ENCODE data around the gene MAPK6.

The MAPK6 gene

DNA sequence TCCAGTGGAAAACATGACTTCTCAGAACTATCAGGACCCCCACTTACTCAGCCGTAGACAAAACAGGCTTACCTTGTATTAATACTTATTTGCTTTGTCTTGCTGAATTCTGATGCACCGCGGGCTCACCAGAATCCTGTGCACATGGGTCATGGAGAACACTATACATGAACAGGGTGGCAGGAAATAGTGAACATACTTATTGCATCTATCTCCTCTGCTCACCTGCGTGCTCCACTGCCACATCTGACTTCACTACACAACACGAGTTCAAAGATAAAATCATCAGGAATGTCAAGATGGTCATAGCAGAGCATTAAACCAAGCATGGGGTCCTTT lies 10.7 kb upstream of the MAPK6 start:
- Histone ChIP-seq H4K8ac (ENCODE audit: low read depth, low read length) (no peak overlapping the region), H3K27ac (ENCODE audit: low read depth, low read length) (no peak overlapping the region), H3K14ac (ENCODE audit: low read length) (no peak overlapping the region), H3K79me1 (ENCODE audit: low read length) (no peaks in the 10 kb centered on the region), H2AK5ac (ENCODE audit: low read length) (no peak overlapping the region), H4K91ac (ENCODE audit: low read depth, low read length) (no peak overlapping the region), H2BK12ac (ENCODE audit: low read length) (no peak overlapping the region), H3K4ac (ENCODE audit: low read depth, low read length) (no peak overlapping the region), H3K36me3 (ENCODE audit: control insufficient read depth in 1 of 2, insufficient read depth in 2 of 2, low read length in 2 of 2) (no peaks in the 10 kb centered on the region), H2BK5ac (ENCODE audit: low read depth, low read length, poor library complexity) (no peak overlapping the region), H3K23ac (ENCODE audit: low read length) (no peak overlapping the region), H2BK120ac (ENCODE audit: insufficient read depth, low read length, poor library complexity) (no peak overlapping the region), H3K79me2 (ENCODE audit: control insufficient read depth, insufficient read depth, low read length, poor library complexity) (no peaks in the 10 kb centered on the region), H3K4me2 (ENCODE audit: low read length) (no peak overlapping the region), H4K12ac (ENCODE audit: low read depth, low read length) (no peak overlapping the region), H2AFZ (ENCODE audit: insufficient read depth, low read length, poor library complexity) (no peak overlapping the region), H3K27me3 (ENCODE audit: insufficient read depth, low read length) (no peaks in the 10 kb centered on the region), H3K9ac (ENCODE audit: low read length) (no peak overlapping the region), H3K9me3 (ENCODE audit: insufficient read depth, low read depth, low read length) (no peaks in the 10 kb centered on the region), H3K18ac (ENCODE audit: low read length) (no peak overlapping the region), H3K4me3 (ENCODE audit: low read depth, low read length) (no peak overlapping the region), H3K4me1 (ENCODE audit: control insufficient read depth in 1 of 2, insufficient read depth in 2 of 2, low read length in 2 of 2) (peaks cover 2% of the 10 kb centered on the region in 2 experiments)
- no CpG with 5 or more reads among the region's 5 CpGs for WGBS (ENCODE audit: extremely low coverage, insufficient coverage, insufficient read length)
- DNase-seq: no peak

DNA sequence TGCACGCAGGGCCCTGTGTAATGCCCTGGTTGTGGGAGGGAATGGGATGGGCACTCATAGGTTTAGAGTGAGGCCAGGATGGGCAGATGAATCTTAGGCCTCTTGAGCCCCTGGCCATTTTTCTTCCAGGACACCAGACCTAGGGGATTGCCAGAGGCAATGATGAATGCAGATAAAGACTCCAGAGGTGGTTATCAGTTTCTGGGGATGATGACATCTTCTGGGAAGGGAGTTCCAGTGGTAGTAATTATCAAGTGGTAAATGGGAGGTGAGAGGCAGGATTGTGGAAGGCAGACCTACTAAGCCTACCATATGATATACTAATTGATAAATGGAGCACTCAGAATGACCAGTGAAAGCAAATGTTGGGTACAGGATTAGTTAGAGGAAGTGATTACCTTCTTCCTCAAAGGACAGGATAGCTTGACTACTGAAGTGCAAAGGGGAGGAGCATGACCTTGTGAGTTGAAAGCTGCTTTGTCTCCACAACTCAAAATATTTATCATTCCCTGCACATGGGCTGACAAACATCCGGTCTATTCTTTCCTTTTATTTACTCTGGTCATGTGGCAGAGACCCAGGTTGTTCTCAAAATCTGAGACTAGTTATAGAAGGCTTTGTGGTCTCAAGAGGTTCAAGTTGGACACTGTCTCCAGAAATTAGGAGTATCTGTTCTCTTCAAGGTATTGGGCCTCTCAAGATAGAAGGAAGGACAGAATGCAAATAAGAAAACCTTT lies 10.2 kb upstream of the MAPK6 start:
- H3K36me3 ChIP-seq (ENCODE audit: control insufficient read depth in 1 of 2, insufficient read depth in 2 of 2, low read length in 2 of 2): no peaks in the 10 kb centered on the region
- H3K14ac ChIP-seq (ENCODE audit: low read length): no peak overlapping the region
- H4K8ac ChIP-seq (ENCODE audit: low read depth, low read length): no peak overlapping the region
- no CpG with 5 or more reads among the region's 2 CpGs for WGBS (ENCODE audit: extremely low coverage, insufficient coverage, insufficient read length)
- peak; percentile 90 to 98 for DNase-seq
- no peak overlapping the region for H2BK12ac ChIP-seq (ENCODE audit: low read length)
- no peaks in the 10 kb centered on the region for H3K79me2 ChIP-seq (ENCODE audit: control insufficient read depth, insufficient read depth, low read length, poor library complexity)
- peaks cover 2% of the 10 kb centered on the region in 2 experiments for H3K4me1 ChIP-seq (ENCODE audit: control insufficient read depth in 1 of 2, insufficient read depth in 2 of 2, low read length in 2 of 2)
- no peak overlapping the region for H4K12ac ChIP-seq (ENCODE audit: low read depth, low read length)
- H3K18ac ChIP-seq (ENCODE audit: low read length): no peak overlapping the region
- no peak overlapping the region for H3K27ac ChIP-seq (ENCODE audit: low read depth, low read length)
- no peak overlapping the region for H4K91ac ChIP-seq (ENCODE audit: low read depth, low read length)
- H3K27me3 ChIP-seq (ENCODE audit: insufficient read depth, low read length): no peaks in the 10 kb centered on the region
- H3K79me1 ChIP-seq (ENCODE audit: low read length): no peaks in the 10 kb centered on the region
- no peak overlapping the region for H3K23ac ChIP-seq (ENCODE audit: low read length)
- H3K9me3 ChIP-seq (ENCODE audit: insufficient read depth, low read depth, low read length): no peaks in the 10 kb centered on the region
- H3K4me2 ChIP-seq (ENCODE audit: low read length): no peak overlapping the region
- no peak overlapping the region for H2BK5ac ChIP-seq (ENCODE audit: low read depth, low read length, poor library complexity)
- H2AFZ ChIP-seq (ENCODE audit: insufficient read depth, low read length, poor library complexity): no peak overlapping the region
- H3K9ac ChIP-seq (ENCODE audit: low read length): no peak overlapping the region
- no peak overlapping the region for H3K4me3 ChIP-seq (ENCODE audit: low read depth, low read length)
- no peak overlapping the region for H2AK5ac ChIP-seq (ENCODE audit: low read length)
- no peak overlapping the region for H2BK120ac ChIP-seq (ENCODE audit: insufficient read depth, low read length, poor library complexity)
- no peak overlapping the region for H3K4ac ChIP-seq (ENCODE audit: low read depth, low read length)

GRCh38 chr15:52010633-52011595 lies 8.1 kb upstream of the MAPK6 start:
- H2AFZ ChIP-seq (ENCODE audit: insufficient read depth, low read length, poor library complexity): no peak overlapping the region
- H3K27me3 ChIP-seq (ENCODE audit: insufficient read depth, low read length): no peaks in the 10 kb centered on the region
- no peak overlapping the region for H2BK12ac ChIP-seq (ENCODE audit: low read length)
- H3K79me2 ChIP-seq (ENCODE audit: control insufficient read depth, insufficient read depth, low read length, poor library complexity): no peaks in the 10 kb centered on the region
- peak in 1 of 2 donors; percentile 57 for DNase-seq
- no peak overlapping the region for H2BK120ac ChIP-seq (ENCODE audit: insufficient read depth, low read length, poor library complexity)
- no peaks in the 10 kb centered on the region for H3K79me1 ChIP-seq (ENCODE audit: low read length)
- no peak overlapping the region for H3K18ac ChIP-seq (ENCODE audit: low read length)
- H3K36me3 ChIP-seq (ENCODE audit: control insufficient read depth in 1 of 2, insufficient read depth in 2 of 2, low read length in 2 of 2): no peaks in the 10 kb centered on the region
- H3K14ac ChIP-seq (ENCODE audit: low read length): no peak overlapping the region
- peaks cover 2% of the 10 kb centered on the region in 2 experiments for H3K4me1 ChIP-seq (ENCODE audit: control insufficient read depth in 1 of 2, insufficient read depth in 2 of 2, low read length in 2 of 2)
- no peak overlapping the region for H3K9ac ChIP-seq (ENCODE audit: low read length)
- H4K8ac ChIP-seq (ENCODE audit: low read depth, low read length): no peak overlapping the region
- H3K4me2 ChIP-seq (ENCODE audit: low read length): no peak overlapping the region
- H3K27ac ChIP-seq (ENCODE audit: low read depth, low read length): no peak overlapping the region
- H4K12ac ChIP-seq (ENCODE audit: low read depth, low read length): no peak overlapping the region
- WGBS (ENCODE audit: extremely low coverage, insufficient coverage, insufficient read length): no CpG with 5 or more reads among the region's 14 CpGs
- H3K4ac ChIP-seq (ENCODE audit: low read depth, low read length): no peak overlapping the region
- no peak overlapping the region for H3K4me3 ChIP-seq (ENCODE audit: low read depth, low read length)
- H2BK5ac ChIP-seq (ENCODE audit: low read depth, low read length, poor library complexity): no peak overlapping the region
- H3K9me3 ChIP-seq (ENCODE audit: insufficient read depth, low read depth, low read length): no peaks in the 10 kb centered on the region
- no peak overlapping the region for H4K91ac ChIP-seq (ENCODE audit: low read depth, low read length)
- H3K23ac ChIP-seq (ENCODE audit: low read length): no peak overlapping the region
- no peak overlapping the region for H2AK5ac ChIP-seq (ENCODE audit: low read length)

DNA sequence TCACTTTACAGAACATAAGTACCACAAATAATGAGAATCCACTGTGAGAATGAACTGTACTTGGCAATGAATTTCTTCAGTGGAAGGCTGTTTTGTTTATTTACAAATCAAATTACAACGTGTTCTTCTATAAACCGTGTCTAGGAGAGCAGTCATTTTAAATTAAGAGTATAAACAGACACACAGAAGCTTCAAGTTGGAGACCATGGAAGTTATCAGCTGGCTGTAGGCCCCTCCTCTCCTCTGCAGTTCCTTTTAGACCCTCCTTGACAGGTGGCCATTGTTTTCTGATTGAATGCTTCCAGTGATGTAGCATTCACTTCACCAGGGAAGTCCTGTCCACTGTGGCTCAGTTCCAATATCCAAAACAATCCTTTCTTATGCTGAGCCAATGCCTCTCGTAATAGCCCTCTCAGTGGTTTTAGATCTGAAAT lies 7.3 kb upstream of the MAPK6 start:
- no peak overlapping the region for H3K18ac ChIP-seq (ENCODE audit: low read length)
- H3K4me3 ChIP-seq (ENCODE audit: low read depth, low read length): no peak overlapping the region
- H3K23ac ChIP-seq (ENCODE audit: low read length): no peak overlapping the region

More for the DNA sequence above, 7.3 kb upstream of the MAPK6 start:
- no CpG with 5 or more reads among the region's 3 CpGs for WGBS (ENCODE audit: extremely low coverage, insufficient coverage, insufficient read length)
- no peak overlapping the region for H2AFZ ChIP-seq (ENCODE audit: insufficient read depth, low read length, poor library complexity)
- H4K12ac ChIP-seq (ENCODE audit: low read depth, low read length): no peak overlapping the region
- H3K14ac ChIP-seq (ENCODE audit: low read length): no peak overlapping the region
- no peaks in the 10 kb centered on the region for H3K79me2 ChIP-seq (ENCODE audit: control insufficient read depth, insufficient read depth, low read length, poor library complexity)
- no peaks in the 10 kb centered on the region for H3K79me1 ChIP-seq (ENCODE audit: low read length)
- no peak overlapping the region for H3K4ac ChIP-seq (ENCODE audit: low read depth, low read length)
- H3K4me2 ChIP-seq (ENCODE audit: low read length): no peak overlapping the region
- no peaks in the 10 kb centered on the region for H3K27me3 ChIP-seq (ENCODE audit: insufficient read depth, low read length)
- no peak overlapping the region for H3K27ac ChIP-seq (ENCODE audit: low read depth, low read length)
- no peak overlapping the region for H2AK5ac ChIP-seq (ENCODE audit: low read length)
- H4K8ac ChIP-seq (ENCODE audit: low read depth, low read length): no peak overlapping the region
- no peaks in the 10 kb centered on the region for H3K36me3 ChIP-seq (ENCODE audit: control insufficient read depth in 1 of 2, insufficient read depth in 2 of 2, low read length in 2 of 2)
- H3K4me1 ChIP-seq (ENCODE audit: control insufficient read depth in 1 of 2, insufficient read depth in 2 of 2, low read length in 2 of 2): peaks cover 2% of the 10 kb centered on the region in 2 experiments
- no peak overlapping the region for H3K9ac ChIP-seq (ENCODE audit: low read length)
- no peak for DNase-seq
- H2BK5ac ChIP-seq (ENCODE audit: low read depth, low read length, poor library complexity): no peak overlapping the region
- no peak overlapping the region for H2BK120ac ChIP-seq (ENCODE audit: insufficient read depth, low read length, poor library complexity)
- no peak overlapping the region for H2BK12ac ChIP-seq (ENCODE audit: low read length)
- H3K9me3 ChIP-seq (ENCODE audit: insufficient read depth, low read depth, low read length): no peaks in the 10 kb centered on the region
- no peak overlapping the region for H4K91ac ChIP-seq (ENCODE audit: low read depth, low read length)

All from trophoblast cell (in vitro differentiated cells and primary cell).